ENCODE measurements around the gene CENPB.

DNA sequence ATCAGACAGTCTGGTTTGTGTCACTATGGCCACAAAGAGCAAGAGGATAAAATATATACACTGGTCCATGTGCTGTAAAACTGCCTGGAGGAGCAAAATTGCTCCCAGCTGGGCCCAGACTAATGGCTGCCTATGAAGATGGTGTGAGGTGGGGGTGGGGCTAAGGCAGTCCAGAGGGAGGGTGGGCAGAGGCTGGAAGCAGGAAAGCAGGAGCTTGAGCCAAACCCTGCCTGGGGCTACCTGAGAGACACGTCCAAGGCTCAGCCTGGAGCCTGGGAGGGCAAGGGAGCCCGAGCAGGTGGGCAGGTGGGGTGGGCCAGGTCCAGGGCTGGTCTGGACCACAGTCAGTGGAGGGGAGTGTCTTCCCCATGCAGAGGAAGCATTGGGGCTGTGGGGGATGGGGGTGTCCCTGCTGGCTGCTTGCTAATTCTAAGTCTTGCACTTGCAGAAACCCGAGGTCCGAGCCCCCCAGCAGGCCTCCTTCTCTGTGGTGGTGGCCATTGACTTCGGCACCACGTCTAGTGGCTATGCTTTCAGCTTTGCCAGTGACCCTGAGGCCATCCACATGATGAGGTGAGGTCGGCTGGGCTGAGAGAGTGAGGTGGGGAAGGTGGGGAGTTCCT, 44.6 kb downstream of the CENPB start:
- TF ChIP-seq, protein P1, sequence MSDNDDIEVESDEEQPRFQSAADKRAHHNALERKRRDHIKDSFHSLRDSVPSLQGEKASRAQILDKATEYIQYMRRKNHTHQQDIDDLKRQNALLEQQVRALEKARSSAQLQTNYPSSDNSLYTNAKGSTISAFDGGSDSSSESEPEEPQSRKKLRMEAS (IDR thresholded peaks at IDR 0.05) = no peak
- TF ChIP-seq, protein P2, sequence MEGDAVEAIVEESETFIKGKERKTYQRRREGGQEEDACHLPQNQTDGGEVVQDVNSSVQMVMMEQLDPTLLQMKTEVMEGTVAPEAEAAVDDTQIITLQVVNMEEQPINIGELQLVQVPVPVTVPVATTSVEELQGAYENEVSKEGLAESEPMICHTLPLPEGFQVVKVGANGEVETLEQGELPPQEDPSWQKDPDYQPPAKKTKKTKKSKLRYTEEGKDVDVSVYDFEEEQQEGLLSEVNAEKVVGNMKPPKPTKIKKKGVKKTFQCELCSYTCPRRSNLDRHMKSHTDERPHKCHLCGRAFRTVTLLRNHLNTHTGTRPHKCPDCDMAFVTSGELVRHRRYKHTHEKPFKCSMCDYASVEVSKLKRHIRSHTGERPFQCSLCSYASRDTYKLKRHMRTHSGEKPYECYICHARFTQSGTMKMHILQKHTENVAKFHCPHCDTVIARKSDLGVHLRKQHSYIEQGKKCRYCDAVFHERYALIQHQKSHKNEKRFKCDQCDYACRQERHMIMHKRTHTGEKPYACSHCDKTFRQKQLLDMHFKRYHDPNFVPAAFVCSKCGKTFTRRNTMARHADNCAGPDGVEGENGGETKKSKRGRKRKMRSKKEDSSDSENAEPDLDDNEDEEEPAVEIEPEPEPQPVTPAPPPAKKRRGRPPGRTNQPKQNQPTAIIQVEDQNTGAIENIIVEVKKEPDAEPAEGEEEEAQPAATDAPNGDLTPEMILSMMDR (IDR thresholded peaks at IDR 0.05; ENCODE audit: low read depth, low read length, missing input control) = no peak
- TF ChIP-seq SP1 (IDR thresholded peaks at IDR 0.05) = no peak
- no peak for TF ChIP-seq RAD21 (IDR thresholded peaks at IDR 0.05)
- TF ChIP-seq TAF1 (conservative IDR thresholded peaks at IDR 0.05) = no peak
- TF ChIP-seq, protein P3, sequence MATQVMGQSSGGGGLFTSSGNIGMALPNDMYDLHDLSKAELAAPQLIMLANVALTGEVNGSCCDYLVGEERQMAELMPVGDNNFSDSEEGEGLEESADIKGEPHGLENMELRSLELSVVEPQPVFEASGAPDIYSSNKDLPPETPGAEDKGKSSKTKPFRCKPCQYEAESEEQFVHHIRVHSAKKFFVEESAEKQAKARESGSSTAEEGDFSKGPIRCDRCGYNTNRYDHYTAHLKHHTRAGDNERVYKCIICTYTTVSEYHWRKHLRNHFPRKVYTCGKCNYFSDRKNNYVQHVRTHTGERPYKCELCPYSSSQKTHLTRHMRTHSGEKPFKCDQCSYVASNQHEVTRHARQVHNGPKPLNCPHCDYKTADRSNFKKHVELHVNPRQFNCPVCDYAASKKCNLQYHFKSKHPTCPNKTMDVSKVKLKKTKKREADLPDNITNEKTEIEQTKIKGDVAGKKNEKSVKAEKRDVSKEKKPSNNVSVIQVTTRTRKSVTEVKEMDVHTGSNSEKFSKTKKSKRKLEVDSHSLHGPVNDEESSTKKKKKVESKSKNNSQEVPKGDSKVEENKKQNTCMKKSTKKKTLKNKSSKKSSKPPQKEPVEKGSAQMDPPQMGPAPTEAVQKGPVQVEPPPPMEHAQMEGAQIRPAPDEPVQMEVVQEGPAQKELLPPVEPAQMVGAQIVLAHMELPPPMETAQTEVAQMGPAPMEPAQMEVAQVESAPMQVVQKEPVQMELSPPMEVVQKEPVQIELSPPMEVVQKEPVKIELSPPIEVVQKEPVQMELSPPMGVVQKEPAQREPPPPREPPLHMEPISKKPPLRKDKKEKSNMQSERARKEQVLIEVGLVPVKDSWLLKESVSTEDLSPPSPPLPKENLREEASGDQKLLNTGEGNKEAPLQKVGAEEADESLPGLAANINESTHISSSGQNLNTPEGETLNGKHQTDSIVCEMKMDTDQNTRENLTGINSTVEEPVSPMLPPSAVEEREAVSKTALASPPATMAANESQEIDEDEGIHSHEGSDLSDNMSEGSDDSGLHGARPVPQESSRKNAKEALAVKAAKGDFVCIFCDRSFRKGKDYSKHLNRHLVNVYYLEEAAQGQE (IDR thresholded peaks at IDR 0.05) = no peak
- no peak for TF ChIP-seq JUND (IDR thresholded peaks at IDR 0.05)
- TF ChIP-seq GABPA (IDR thresholded peaks at IDR 0.05 in 1 of 2, conservative IDR thresholded peaks at IDR 0.05 in 1 of 2) = no peak
- no peak for TF ChIP-seq HNF4A (conservative IDR thresholded peaks at IDR 0.05)
- no peak for TF ChIP-seq FOXA1 (IDR thresholded peaks at IDR 0.05)
- no peak for TF ChIP-seq YY1 (IDR thresholded peaks at IDR 0.05)
- no peak for TF ChIP-seq EGR1 (IDR thresholded peaks at IDR 0.05; ENCODE audit: low read depth in 2 of 2)

All from liver (tissue), 3 donors.